HG03039 (cell line): ENCODE results near the gene CISTR.

Source experiments
- ATAC-seq: cut with Tn5 transposase; IDR thresholded peaks from one replicate; pipeline ENCODE4 v1.9.1; 2021; ENCODE audit warnings: mild to moderate bottlenecking, moderate library complexity; ENCODE audit not compliant: unreplicated experiment

CISTR gene

DNA sequence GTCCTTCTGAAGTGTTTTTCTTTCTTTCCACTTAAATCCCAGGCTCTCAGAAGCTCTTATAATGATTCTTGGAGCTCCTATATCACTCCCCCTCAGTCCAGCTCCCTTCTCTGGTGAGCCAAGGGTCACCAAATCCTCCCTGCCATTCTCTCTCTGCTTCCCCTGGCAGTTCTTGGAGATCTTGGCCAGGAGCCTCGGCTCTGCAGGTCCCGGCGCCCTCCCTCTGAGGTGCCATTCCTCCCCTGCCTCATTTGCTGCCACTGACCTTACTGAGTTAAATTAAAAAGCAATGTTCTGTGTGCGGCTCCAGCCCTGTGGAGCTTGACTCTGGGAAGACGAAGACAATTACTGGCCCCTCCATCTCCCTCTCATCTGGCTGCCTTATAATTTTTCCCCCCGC, 7.0 kb downstream of the CISTR start:
- no peak for ATAC-seq

GRCh38 chr12:53744130-53744441, 7.7 kb downstream of the CISTR start:
- no peak for ATAC-seq

- no peak for ATAC-seq
These were observed 8.3 kb downstream of the CISTR start for GRCh38 chr12:53743266-53744129.

- ATAC-seq = no peak
These were observed 11.7 kb downstream of the CISTR start for GRCh38 chr12:53740130-53740491.

DNA sequence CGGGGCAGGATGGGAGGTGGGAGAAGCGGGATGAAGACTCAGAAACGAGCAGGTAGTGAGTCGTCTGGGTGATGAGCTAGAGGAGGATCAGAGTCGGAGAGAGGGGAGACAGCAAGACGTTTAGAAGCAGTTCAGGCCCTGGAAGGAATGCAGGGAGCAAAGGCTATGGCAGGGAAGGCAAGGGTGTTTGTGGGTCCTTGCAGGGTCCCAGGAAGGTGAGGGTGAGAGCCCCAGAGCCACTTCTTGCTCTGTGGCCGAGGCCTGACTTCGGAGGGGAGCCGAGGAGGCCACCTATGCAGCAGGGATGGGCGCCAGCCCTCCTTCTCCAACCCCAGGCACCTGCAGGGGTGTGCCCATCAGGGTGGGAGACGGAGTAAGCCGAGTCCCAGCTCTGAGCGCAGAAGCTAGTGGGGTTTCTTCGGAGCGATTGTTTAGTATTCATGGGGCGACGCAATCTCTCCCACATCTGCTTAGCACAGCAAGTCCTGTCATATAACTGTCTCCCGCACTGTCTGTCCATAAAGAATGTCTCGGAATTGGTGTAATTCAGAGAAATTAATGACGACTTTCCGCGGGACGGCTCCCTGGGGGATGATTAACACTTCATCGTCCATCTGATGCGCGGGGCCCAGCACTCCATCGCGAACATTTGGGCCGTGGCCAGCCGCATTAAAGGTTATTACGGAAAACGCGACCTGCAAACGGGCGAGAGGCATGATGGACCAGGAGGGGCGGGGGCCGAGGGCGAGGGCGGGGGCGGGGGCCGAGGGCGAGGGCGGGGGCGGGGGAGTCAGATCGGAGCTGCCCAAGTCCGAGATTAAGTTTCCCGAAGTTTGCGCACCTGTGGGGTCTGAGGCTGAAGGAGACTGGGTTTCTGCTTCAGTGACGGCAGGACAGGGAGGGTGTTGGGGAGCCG, 12.3 kb downstream of the CISTR start:
- no peak for ATAC-seq

DNA sequence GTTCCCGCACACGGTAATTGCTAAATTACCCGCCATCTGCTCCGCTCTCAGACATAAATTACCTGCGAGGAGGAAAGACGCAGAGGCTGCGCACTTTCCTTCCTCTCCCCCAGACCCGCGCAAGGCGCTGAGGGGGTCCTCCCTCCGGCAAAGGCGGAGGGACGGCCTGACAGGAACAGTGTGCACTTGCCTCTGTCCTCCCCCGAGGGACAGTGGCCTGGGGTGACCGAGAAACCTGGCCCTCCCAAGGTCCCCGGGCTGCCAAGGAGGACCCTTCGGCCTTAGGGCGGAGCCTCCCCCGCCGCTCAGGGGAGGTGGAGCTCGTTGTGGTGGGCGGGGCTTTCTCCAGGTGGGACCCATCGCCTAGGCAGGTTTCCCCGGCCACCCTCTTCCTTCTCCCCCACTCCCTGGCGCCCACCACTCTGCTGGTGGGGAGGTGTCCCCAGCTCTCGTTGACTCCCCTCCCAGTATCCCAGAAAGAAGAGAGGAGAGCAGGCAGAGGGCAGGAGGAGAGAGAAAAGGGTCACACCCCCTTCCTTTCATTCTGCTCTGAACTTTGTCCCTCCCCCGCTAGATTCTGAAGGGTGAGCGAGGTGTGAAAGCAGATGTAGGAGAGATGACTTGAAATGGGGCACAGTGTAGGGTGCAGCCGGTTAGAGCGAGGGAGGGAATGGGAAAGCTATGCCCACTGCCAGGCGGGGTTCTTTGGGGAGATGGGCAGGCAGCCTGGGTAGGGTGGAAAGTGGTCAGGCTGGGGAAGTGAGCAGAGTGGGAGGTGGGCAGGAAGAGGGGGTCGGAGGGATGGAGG, 13.2 kb downstream of the CISTR start:
- ATAC-seq = no peak

- no peak for ATAC-seq
These were observed 13.8 kb downstream of the CISTR start for GRCh38 chr12:53737951-53738405.

GRCh38 chr12:53737093-53737808, 14.5 kb downstream of the CISTR start:
- no peak for ATAC-seq

DNA sequence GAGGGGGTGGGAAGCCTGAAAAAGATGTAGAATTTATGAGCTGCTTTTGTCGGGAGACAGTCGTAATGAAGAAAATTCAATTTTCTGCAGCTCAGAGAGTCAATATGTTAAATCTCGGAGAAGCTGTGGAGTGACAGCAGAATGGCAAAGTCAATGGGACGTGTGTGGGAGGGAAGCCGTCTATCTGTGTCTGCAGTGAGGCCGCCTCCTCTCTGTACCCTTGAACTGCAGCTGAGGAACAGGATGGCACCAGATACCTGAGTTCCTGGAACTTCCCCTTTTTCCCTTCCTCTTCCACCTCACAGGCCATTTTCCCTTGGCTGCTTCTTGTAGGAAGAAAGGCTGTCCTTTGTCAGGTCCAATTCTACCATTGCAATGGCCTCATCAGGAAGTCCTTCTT, 15.2 kb downstream of the CISTR start:
- ATAC-seq = no peak

- ATAC-seq = no peak
These were observed 16.2 kb downstream of the CISTR start for GRCh38 chr12:53735556-53735955.

DNA sequence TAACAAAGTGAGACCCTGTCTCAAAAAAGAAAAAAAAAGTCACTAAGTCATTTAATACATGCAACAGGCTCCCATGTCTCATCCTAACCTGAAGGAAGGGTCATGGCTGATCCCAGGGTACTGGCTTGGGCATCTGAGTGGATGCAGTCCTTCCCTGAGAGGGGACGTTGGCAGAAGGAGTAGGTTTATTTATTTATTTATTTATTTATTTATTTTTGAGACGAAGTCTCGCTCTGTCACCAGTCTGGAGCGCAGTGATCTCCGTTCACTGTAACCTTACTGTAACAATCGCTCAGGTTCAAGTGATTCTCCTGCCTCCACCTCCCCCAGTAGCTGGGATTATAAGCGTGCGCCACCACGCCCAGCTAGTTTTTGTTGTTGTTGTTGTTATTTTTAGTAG, 17.4 kb downstream of the CISTR start:
- ATAC-seq = no peak

DNA sequence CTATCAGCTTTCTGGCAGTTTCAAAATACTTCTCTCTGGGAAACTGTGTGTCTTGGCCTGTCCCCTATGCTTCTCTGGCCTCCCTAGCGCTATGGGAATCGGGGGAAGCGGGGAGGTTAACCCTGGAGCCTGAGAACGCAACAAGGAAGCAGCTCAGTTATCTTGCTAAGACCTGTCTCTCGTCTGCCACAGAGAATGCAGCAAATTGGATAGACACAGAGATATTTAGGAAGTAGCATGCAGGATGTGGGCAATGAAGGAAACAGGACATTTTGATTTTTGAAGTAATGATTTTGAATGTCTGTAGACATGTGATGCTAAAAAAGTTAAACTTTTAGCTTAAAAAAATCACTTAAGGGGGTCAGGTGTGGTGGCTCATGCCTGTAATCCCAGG, 18.0 kb downstream of the CISTR start:
- ATAC-seq = no peak

DNA sequence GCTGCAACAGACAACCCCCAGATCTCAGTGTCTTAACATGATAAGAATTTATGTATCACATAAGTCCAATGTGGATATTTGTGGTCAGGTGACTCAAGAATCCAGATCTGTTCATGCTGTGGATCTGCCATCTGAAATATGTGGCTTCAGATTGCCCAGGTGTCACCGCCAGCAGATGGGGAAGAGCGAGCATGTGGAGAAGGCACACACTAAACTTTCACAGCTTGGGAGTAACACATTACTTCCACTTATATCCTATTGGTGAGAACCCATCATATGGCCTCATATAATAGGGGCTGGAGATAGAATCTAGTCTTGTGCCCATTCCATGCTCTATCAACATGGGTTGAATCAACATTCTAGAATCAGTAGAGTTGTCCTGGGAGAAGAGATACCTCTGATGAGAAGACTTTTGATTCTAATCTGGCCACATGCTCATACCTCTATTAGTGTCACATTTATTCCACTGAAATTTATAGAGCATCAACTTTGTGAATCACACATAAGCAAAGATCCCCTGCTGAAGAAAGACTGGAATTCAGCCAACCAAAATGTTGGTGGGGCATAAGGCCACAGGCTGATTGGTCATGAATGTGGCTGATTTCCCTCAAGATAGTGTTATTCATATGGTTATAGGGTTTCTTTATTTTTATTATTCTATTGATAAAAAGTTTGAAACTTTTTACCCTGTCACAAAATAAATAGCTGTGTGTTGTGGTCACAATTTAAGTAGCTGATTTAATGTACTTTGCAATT, 18.6 kb downstream of the CISTR start:
- ATAC-seq = no peak

GRCh38 chr12:53729644-53730043, 22.1 kb downstream of the CISTR start:
- ATAC-seq = no peak

DNA sequence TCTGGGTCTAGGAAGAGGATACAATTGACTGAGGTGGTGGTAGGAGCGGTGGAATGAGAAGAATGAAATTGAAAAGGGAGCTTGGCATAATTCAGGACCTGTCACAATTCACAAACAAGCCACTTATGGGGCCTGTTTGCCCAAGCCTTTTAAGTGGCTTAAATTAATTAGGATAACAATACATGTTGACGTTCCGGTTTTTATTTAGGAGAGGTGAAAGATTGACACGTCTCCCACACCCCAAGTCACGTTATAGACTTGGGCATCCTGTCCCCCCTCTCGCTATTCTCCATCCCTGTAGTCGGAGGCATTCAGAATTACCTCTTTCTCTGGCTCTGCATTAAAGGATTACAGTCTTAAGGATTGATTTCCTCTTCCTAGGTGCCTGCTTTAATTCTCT, 23.6 kb downstream of the CISTR start:
- no peak for ATAC-seq

GRCh38 chr12:53727310-53728041, 24.3 kb downstream of the CISTR start, which contains the start of gene CALCOCO1:
Gene CALCOCO1, minus strand, starts transcription at chr12:53727452. Its CDS starts 2,210 bp downstream, at chr12:53725242.
- ATAC-seq = peak; percentile 98

- ATAC-seq = no peak
These were observed 24.9 kb downstream of the CISTR start for GRCh38 chr12:53726946-53727309.

GRCh38 chr12:53726341-53726740, 25.4 kb downstream of the CISTR start:
- ATAC-seq = no peak

- ATAC-seq = no peak
These were observed 26.0 kb downstream of the CISTR start for GRCh38 chr12:53725824-53726223.
